HG02981 (cell line): Measurements from ENCODE around the gene LSAMP.
A peak's percentile ranks its signal among the peaks of the same experiment; 100 is the strongest.

Experiments used
- ATAC-seq: cut with Tn5 transposase; IDR thresholded peaks from one replicate; pipeline ENCODE4 v1.9.1; 2021; ENCODE audit warnings: mild to moderate bottlenecking, moderate library complexity; ENCODE audit not compliant: unreplicated experiment

The LSAMP gene

GRCh38 chr3:116064646-116065045 lies 380.6 kb downstream of the LSAMP start:
- ATAC-seq, result no peak

- ATAC-seq, result no peak
Observed at GRCh38 chr3:116059421-116060096, 385.7 kb downstream of the LSAMP start.

GRCh38 chr3:116058844-116059243 lies 386.4 kb downstream of the LSAMP start:
- ATAC-seq, result no peak

GRCh38 chr3:116057400-116058006 lies 387.8 kb downstream of the LSAMP start:
- ATAC-seq, result no peak

GRCh38 chr3:116056280-116056679 lies 389.0 kb downstream of the LSAMP start:
- peak; percentile 86 for ATAC-seq

GRCh38 chr3:116053017-116053416 lies 392.3 kb downstream of the LSAMP start:
- no peak for ATAC-seq

- no peak for ATAC-seq
Observed at GRCh38 chr3:116052602-116053001, 392.7 kb downstream of the LSAMP start.

GRCh38 chr3:116051586-116051985 lies 393.7 kb downstream of the LSAMP start:
- no peak for ATAC-seq

- ATAC-seq, result no peak
Observed at GRCh38 chr3:116051040-116051439, 394.2 kb downstream of the LSAMP start.

GRCh38 chr3:116050311-116050915 lies 394.9 kb downstream of the LSAMP start:
- no peak for ATAC-seq

GRCh38 chr3:116048991-116049390 lies 396.3 kb downstream of the LSAMP start:
- ATAC-seq, result no peak

- ATAC-seq, result no peak
Observed at GRCh38 chr3:116046350-116046749, 398.9 kb downstream of the LSAMP start.

GRCh38 chr3:116045314-116045713 lies 400.0 kb downstream of the LSAMP start:
- no peak for ATAC-seq

- ATAC-seq, result no peak
Observed at GRCh38 chr3:116040152-116040551, 405.1 kb downstream of the LSAMP start.

GRCh38 chr3:116039651-116039985 lies 405.7 kb downstream of the LSAMP start:
- ATAC-seq, result no peak

- no peak for ATAC-seq
Observed at GRCh38 chr3:116038968-116039650, 406.2 kb downstream of the LSAMP start.

- ATAC-seq, result peak; percentile 97
Observed at GRCh38 chr3:116037954-116038911, 407.1 kb downstream of the LSAMP start.

- ATAC-seq, result no peak
Observed at GRCh38 chr3:116035429-116035828, 409.9 kb downstream of the LSAMP start.

GRCh38 chr3:116034794-116035193 lies 410.5 kb downstream of the LSAMP start:
- ATAC-seq, result no peak

- ATAC-seq, result no peak
Observed at GRCh38 chr3:116034086-116034485, 411.2 kb downstream of the LSAMP start.

- ATAC-seq, result no peak
Observed at GRCh38 chr3:116033516-116033915, 411.8 kb downstream of the LSAMP start.
